Progenitor cell of endocrine pancreas (in vitro differentiated cells): ENCODE measurements around the gene PLEKHG5. TPM values are rescaled to one million over a fixed set of nuclear protein-coding genes. Genes with fewer than 3 reads are reported as not detected.

Experiments used
- DNase-seq: peaks from one replicate; pipeline ENCODE4 v3.0.0; 2021; ENCODE audit warnings: low spot score; ENCODE audit not compliant: unreplicated experiment
- H3K27ac Mint-ChIP-seq: 2 replicates; pipeline ENCODE4 v1.8.0; 2021; ENCODE audit warnings: mild to moderate bottlenecking, moderate library complexity, mixed read lengths
- H3K27me3 Mint-ChIP-seq: 2 replicates; pipeline ENCODE4 v1.8.0; 2021; ENCODE audit warnings: mixed read lengths
- H3K36me3 Mint-ChIP-seq: 2 replicates; pipeline ENCODE4 v1.8.0; 2022; ENCODE audit warnings: mixed read lengths; ENCODE audit not compliant: insufficient read depth
- H3K4me1 Mint-ChIP-seq: 2 replicates; pipeline ENCODE4 v1.8.0; 2021; ENCODE audit warnings: low read depth, mixed read lengths
- H3K4me3 Mint-ChIP-seq: 2 replicates; pipeline ENCODE4 v1.8.0; 2021; ENCODE audit warnings: low read depth, mild to moderate bottlenecking, moderate library complexity, mixed read lengths
- H3K9me3 Mint-ChIP-seq: 2 replicates; pipeline ENCODE4 v1.8.0; 2021; ENCODE audit warnings: low read depth, mixed read lengths
- CTCF ChIP-seq: fragments of 200-600 bp; sonication (generic); IDR thresholded peaks from one replicate; pipeline ENCODE4 v1.5.0; 2021; ENCODE audit warnings: antibody characterized with exemption, mild to moderate bottlenecking; ENCODE audit not compliant: unreplicated experiment
- long read RNA-seq: library from polyadenylated mRNA; unstranded; transcript quantifications from one replicate; pipeline ENCODE4 v2.0.0, GENCODE V29; 2020
- total RNA-seq: library from RNA; stranded (reverse); gene quantifications from 2 replicates; pipeline ENCODE4 v1.2.1, GENCODE V29; 2021

Gene PLEKHG5
- total RNA-seq, result 72.3 and 77.0 TPM in 2 replicates
- long read RNA-seq, partial matches to known transcripts, result 0 of 5 reads
- long read RNA-seq, other reads (novel, unspliced or antisense), result 5 of 5 reads

GRCh38 chr1:6491480-6491962, at the start of gene PLEKHG5:
Gene PLEKHG5, minus strand, starts transcription at chr1:6491667. Its CDS starts 14,096 bp downstream, at chr1:6477571.
- Mint-ChIP-seq H3K36me3 (no peaks in the 10 kb centered on the region), H3K4me3 (peak within 1 kb of the TSS; percentile 82), H3K27ac (peak within 1 kb of the TSS; percentile 87), H3K27me3 (peaks cover 11% of the 10 kb centered on the region), H3K9me3 (no peaks in the 10 kb centered on the region), H3K4me1 (peaks cover 9% of the 10 kb centered on the region)
- DNase-seq, result no peak
- no peak for TF ChIP-seq CTCF

GRCh38 chr1:6538956-6539355, 47.5 kb upstream of the PLEKHG5 start:
- no peak for DNase-seq
- no peak for TF ChIP-seq CTCF
- no peaks in the 10 kb centered on the region for H3K9me3 Mint-ChIP-seq
- H3K27ac Mint-ChIP-seq, result no peak overlapping the region
- no peaks in the 10 kb centered on the region for H3K4me1 Mint-ChIP-seq
- no peaks in the 10 kb centered on the region for H3K27me3 Mint-ChIP-seq
- no peak overlapping the region for H3K4me3 Mint-ChIP-seq
- peaks cover 10% of the 10 kb centered on the region for H3K36me3 Mint-ChIP-seq

- DNase-seq, result no peak
- no peaks in the 10 kb centered on the region for H3K27me3 Mint-ChIP-seq
- H3K36me3 Mint-ChIP-seq, result peaks cover 14% of the 10 kb centered on the region
- H3K4me3 Mint-ChIP-seq, result no peak overlapping the region
- H3K27ac Mint-ChIP-seq, result no peak overlapping the region
- H3K9me3 Mint-ChIP-seq, result no peaks in the 10 kb centered on the region
- TF ChIP-seq CTCF, result no peak
- H3K4me1 Mint-ChIP-seq, result no peaks in the 10 kb centered on the region
Observed at GRCh38 chr1:6536291-6536690, 44.8 kb upstream of the PLEKHG5 start.

- H3K27ac Mint-ChIP-seq, result no peak overlapping the region
- H3K4me3 Mint-ChIP-seq, result no peak overlapping the region
- H3K9me3 Mint-ChIP-seq, result no peaks in the 10 kb centered on the region
- no peak for TF ChIP-seq CTCF
- no peaks in the 10 kb centered on the region for H3K4me1 Mint-ChIP-seq
- no peak for DNase-seq
- H3K27me3 Mint-ChIP-seq, result no peaks in the 10 kb centered on the region
- peaks cover 17% of the 10 kb centered on the region for H3K36me3 Mint-ChIP-seq
Observed at GRCh38 chr1:6535214-6535613, 43.7 kb upstream of the PLEKHG5 start.

- TF ChIP-seq CTCF, result no peak
- no peaks in the 10 kb centered on the region for H3K9me3 Mint-ChIP-seq
Observed at GRCh38 chr1:6534248-6534822, 42.9 kb upstream of the PLEKHG5 start.

More at GRCh38 chr1:6534248-6534822, 42.9 kb upstream of the PLEKHG5 start:
- Mint-ChIP-seq H3K4me1 (no peaks in the 10 kb centered on the region), H3K27ac (no peak overlapping the region), H3K36me3 (peaks cover 16% of the 10 kb centered on the region), H3K27me3 (no peaks in the 10 kb centered on the region), H3K4me3 (no peak overlapping the region)
- DNase-seq, result no peak
